Activated CD4-positive, alpha-beta T cell treated with anti-CD3 and anti-CD28 coated beads, Interleukin-2, amount 50 U/mL, for 24 hours (primary cell): ENCODE results near the gene NUSAP1.
"Not testable (repeated sequence)": the region's sequence is repeated elsewhere in the genome, so short reads cannot be mapped to it uniquely, and the experiment has no call there.

Experiments used
- DNase-seq, 2 donors: peaks; one replicate each; pipeline ENCODE4 v3.0.0-alpha.2; 2020; ENCODE audit warnings: low read depth in 1 of 2, low spot score in 1 of 2

Gene NUSAP1

GRCh38 chr15:41411441-41411840, 78.8 kb downstream of the NUSAP1 start:
- no peak for DNase-seq

DNA sequence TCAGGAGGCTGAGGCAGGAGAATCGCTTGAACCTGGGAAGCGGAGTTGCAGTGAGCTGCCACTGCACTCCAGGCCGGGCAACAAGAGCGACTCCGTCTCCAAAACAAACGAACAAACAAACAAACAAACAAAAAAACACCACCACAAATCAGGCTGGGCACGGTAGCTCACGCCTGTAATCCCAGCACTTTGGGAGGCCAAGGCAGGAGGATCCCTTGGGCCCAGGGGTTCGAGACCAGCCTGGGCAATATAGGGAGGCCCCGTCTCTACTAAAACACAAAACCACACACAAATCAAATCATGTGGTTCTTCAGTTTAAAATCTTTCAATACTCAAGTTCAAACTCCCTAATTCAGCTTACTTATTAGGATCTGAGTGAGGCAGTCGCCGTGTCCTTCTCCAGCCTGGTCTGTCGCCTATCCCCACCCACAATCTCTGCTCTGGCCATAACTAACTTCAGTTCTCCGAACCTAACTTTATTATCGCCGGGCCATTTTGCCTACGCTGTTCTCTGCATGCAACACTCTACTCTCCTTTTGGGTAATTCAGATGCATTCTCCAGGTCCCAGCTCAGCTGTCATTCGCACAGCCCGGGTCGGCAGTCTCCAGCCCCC, 83.6 kb downstream of the NUSAP1 start:
- no peak for DNase-seq

DNA sequence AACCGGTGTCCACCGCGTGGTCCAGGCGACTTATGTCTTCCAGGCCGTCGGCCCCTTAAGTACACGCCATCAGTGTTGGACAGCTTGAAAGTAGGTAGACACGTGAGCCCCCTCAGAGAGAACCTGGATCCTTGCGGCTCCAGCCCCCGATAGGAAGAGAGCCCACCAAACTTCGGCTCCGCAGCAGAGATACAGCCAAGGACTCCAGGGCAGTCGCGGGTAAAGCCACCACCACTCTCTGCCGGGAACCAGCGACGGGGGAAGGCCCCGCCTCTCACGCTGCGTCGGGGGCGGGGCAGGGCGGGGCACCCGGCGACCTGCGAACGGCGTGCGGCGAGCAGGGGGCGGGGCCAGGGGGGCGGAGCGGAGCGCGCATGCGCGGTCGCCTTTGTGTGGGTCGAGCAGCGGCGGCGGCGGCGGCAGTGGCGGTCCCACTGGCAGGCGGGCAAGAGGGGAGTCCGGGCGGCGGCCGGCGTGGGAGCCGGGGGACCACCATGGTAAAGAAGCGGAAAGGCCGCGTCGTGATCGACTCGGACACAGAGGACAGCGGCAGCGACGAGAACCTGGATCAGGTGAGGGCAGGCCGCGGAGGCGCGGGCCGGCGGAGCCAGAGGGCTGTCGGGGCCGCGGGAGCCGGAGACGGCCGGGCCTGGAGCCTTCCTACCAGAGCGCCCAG, 84.2 kb downstream of the NUSAP1 start, which contains the start of gene RTF1:
Gene RTF1 (plus strand): TSS at position 354 of the 676 bp plus-strand sequence. CDS start 21 bp downstream, at position 375.
- DNase-seq = peak; percentile 92 to 97

GRCh38 chr15:41417418-41418195, 84.9 kb downstream of the NUSAP1 start:
- DNase-seq = no peak

DNA sequence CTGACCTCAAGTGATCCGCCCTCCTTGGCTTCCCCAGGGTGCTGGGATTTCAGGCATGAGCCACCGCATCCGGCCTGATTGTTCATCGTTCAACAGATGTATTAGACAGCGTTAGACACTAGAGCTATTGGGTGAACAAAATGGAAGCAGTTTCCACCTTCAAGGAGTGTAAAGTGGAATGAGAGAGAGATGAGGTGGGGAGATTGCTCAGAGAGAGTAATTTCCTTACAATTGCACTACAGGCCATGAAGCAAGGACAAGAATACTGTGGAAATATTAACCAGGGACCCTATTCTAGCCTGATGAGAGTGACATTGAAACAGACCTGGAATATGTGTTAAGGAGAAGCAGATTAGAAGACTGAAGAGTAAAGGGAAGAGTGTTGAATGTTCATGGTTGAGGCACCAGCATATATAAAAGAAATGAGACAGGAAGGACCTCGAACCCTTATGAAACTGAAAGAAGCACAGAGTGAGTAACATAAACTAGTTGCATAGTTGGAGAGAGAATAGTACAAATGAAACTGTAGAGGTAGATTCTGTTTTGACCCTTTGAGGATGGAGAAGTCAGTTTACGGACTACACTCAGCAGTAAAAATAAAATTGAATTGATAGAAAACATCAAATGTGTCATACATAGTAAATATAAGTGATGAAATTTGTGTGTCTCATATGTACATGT, 91.4 kb downstream of the NUSAP1 start:
- no peak for DNase-seq

- DNase-seq = no peak
Measured at GRCh38 chr15:41424809-41425208, 92.1 kb downstream of the NUSAP1 start.

GRCh38 chr15:41425907-41426306, 93.2 kb downstream of the NUSAP1 start:
- DNase-seq = not testable (repeated sequence)

DNA sequence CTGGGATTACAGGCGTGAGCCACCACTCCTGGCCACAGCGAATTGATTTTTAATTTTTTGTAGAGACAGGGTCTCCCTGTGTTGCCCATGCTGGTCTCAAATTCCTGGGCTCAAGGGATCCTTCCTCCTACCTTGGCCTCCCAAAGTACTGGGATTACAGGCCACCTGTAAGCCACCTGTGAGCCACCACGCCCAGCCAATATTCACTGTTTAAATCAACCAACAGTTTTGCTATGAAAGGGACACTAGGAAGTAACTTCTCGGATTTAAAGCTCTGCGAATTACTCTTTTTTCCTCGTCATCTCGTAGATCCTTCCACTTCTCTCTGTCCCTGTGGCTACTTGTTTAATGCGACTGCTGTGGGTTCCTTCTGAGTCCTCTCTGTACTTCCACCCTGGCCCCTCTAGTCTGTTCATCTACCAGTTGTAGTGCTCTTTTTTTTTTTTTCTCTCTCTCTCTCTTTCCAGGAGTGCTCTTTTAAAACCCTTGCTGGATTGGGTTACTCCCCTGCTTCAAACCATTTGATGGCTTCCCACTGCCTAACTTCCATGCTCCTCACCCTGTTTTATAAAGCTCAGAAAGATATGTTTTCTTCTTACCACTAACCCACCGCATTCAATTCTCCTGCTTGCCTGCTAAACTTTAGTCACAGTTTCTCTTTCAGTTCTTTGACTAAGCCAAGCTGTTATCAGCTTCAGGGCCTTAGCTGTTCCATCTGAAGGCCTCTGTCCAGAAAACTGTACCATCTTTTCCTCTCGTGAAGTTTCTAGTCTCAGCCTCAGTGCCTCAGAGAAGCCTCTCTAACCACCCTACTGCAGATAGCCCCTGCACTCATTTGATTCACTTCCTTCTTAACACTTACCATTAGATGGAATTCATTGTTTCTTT, 96.6 kb downstream of the NUSAP1 start:
- no peak for DNase-seq
